ENCODE measurements around the gene FILIP1L. TPM values are rescaled to one million over a fixed set of nuclear protein-coding genes. Genes with fewer than 3 reads are reported as not detected.

The FILIP1L gene
- total RNA-seq, 4 donors from 2014 or later: 28.3 to 56.3 (median 43.2) TPM

DNA sequence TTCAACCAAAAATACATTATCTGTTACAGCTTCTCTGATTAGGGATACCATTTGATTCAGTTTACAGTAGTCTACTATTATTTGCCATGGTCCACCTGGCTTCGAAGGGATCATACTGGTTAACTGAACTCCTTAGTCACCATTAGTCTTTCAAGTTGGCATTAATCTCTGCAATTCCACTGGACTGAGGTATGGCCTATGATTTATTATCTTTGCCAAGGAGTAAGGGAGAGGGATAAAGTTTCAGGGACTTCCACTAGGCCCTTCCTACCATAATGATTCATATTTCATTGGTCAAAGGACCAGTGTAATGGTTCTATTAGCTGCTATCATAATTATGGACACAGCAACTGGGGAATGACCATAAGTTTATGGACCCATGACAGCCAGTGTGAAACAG, 303.9 kb downstream of the FILIP1L start:
- TF ChIP-seq, protein P1, sequence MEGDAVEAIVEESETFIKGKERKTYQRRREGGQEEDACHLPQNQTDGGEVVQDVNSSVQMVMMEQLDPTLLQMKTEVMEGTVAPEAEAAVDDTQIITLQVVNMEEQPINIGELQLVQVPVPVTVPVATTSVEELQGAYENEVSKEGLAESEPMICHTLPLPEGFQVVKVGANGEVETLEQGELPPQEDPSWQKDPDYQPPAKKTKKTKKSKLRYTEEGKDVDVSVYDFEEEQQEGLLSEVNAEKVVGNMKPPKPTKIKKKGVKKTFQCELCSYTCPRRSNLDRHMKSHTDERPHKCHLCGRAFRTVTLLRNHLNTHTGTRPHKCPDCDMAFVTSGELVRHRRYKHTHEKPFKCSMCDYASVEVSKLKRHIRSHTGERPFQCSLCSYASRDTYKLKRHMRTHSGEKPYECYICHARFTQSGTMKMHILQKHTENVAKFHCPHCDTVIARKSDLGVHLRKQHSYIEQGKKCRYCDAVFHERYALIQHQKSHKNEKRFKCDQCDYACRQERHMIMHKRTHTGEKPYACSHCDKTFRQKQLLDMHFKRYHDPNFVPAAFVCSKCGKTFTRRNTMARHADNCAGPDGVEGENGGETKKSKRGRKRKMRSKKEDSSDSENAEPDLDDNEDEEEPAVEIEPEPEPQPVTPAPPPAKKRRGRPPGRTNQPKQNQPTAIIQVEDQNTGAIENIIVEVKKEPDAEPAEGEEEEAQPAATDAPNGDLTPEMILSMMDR (IDR thresholded peaks at IDR 0.05; ENCODE audit: low read depth): no peak

GRCh38 chr3:99809565-99809964, 304.7 kb downstream of the FILIP1L start:
- TF ChIP-seq, protein P1 (IDR thresholded peaks at IDR 0.05; ENCODE audit: low read depth): no peak

GRCh38 chr3:99808163-99808794, 306.0 kb downstream of the FILIP1L start:
- TF ChIP-seq, protein P1 (IDR thresholded peaks at IDR 0.05; ENCODE audit: low read depth): no peak

DNA sequence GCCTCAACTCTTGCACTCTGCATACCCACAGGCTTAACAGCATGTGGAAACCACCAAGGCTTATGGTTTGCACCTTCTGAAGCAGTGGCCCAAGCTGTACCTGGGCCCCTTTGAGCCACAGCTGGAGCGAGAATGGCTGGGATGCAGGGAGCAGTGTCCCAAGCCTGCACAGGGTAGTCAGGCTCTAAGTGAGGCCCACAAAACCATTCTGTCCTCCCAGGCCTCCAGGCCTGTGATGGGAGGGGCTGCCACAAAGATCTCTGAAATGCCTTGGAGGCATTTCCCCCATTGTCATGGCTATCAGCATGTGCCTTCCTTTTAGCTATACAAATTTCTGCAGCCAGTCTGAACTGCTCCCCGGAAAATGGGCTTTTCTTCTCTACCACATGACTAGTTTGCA, 309.1 kb downstream of the FILIP1L start:
- TF ChIP-seq, protein P1 (IDR thresholded peaks at IDR 0.05; ENCODE audit: low read depth): no peak

- TF ChIP-seq, protein P1 (IDR thresholded peaks at IDR 0.05; ENCODE audit: low read depth): no peak
These were observed 311.0 kb downstream of the FILIP1L start for GRCh38 chr3:99803297-99803696.

- TF ChIP-seq, protein P1 (IDR thresholded peaks at IDR 0.05; ENCODE audit: low read depth): no peak
These were observed 314.9 kb downstream of the FILIP1L start for GRCh38 chr3:99799422-99799821.

DNA sequence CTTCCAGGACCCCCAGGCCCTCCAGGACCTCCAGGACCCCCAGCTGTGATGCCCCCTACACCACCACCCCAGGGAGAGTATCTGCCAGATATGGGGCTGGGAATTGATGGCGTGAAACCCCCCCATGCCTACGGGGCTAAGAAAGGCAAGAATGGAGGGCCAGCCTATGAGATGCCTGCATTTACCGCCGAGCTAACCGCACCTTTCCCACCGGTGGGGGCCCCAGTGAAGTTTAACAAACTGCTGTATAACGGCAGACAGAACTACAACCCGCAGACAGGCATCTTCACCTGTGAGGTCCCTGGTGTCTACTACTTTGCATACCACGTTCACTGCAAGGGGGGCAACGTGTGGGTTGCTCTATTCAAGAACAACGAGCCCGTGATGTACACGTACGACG, 318.7 kb downstream of the FILIP1L start:
- TF ChIP-seq, protein P1 (IDR thresholded peaks at IDR 0.05; ENCODE audit: low read depth): no peak

All from subcutaneous adipose tissue (tissue), 4 donors.